Neural progenitor cell (in vitro differentiated cells): ENCODE measurements around the gene C17orf50.

ENCODE experiments used
- EZH2 ChIP-seq: fragments of 200-600 bp; sonication (generic); IDR thresholded peaks from 2 replicates; pipeline ENCODE4 v1.6.1; 2017; ENCODE audit warnings: antibody characterized with exemption, mild to moderate bottlenecking, moderate library complexity
- EZH2phosphoT487 ChIP-seq: fragments of 200-600 bp; sonication (generic); IDR thresholded peaks from 2 replicates; pipeline ENCODE4 v1.6.1; 2017; ENCODE audit warnings: antibody characterized with exemption
- TF ChIP-seq, protein P1 (sequence below): fragments of 200-600 bp; sonication (generic); IDR thresholded peaks from 2 replicates; pipeline ENCODE4 v1.5.1; 2017; ENCODE audit warnings: antibody characterized with exemption, mild to moderate bottlenecking

DNA sequence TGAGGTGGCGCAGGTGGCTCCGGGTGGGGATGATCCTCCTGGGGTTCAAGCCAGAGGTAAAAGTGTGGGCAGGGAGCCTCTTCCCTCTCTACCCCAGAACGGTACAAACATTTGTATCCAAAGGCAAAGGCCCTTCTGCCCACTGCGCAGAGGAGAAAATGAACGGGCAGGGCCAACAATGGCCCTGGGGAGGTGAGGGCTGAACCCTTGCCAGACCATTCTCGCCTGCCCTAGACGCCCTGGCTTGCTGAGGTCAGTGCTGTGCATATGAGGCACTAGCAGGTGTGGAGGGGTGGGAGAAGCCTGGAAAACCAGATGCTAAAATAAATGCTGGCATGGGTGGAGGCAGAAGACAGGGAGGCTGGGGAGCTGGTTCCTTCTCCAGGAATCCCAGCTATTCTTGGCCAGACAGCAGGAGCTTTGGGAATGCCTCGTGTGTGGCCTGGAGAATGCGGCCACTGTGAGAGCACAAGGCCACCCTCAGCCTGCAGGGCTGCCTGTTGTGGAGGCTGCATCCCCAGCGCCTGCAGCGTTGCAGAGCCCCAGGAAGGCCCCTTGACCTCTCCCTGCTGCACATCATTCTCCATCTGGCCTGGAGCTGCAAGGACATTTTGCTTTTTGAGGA lies 4.5 kb downstream of the C17orf50 start:
- TF ChIP-seq, protein P1, sequence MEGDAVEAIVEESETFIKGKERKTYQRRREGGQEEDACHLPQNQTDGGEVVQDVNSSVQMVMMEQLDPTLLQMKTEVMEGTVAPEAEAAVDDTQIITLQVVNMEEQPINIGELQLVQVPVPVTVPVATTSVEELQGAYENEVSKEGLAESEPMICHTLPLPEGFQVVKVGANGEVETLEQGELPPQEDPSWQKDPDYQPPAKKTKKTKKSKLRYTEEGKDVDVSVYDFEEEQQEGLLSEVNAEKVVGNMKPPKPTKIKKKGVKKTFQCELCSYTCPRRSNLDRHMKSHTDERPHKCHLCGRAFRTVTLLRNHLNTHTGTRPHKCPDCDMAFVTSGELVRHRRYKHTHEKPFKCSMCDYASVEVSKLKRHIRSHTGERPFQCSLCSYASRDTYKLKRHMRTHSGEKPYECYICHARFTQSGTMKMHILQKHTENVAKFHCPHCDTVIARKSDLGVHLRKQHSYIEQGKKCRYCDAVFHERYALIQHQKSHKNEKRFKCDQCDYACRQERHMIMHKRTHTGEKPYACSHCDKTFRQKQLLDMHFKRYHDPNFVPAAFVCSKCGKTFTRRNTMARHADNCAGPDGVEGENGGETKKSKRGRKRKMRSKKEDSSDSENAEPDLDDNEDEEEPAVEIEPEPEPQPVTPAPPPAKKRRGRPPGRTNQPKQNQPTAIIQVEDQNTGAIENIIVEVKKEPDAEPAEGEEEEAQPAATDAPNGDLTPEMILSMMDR = no peak
- TF ChIP-seq EZH2phosphoT487 (no peak), EZH2 (no peak)
